Measurements from ENCODE around the gene PARD3B.

- TF ChIP-seq YY1 (IDR thresholded peaks at IDR 0.05; ENCODE audit: insufficient read depth, insufficient read length) (no peak), SUZ12 (IDR thresholded peaks at IDR 0.05; ENCODE audit: extremely low read depth, insufficient read depth, insufficient read length) (no peak)
Measured at GRCh38 chr2:204898928-204899640, 353.8 kb downstream of the PARD3B start.

All from NT2/D1 (cell line).